Naive thymus-derived CD8-positive, alpha-beta T cell (primary cell): ENCODE results near the gene TUBGCP6. TPM values are rescaled to one million over a fixed set of nuclear protein-coding genes. Genes with fewer than 3 reads are reported as not detected.
A peak's percentile ranks its signal among the peaks of the same experiment; 100 is the strongest.
"Not testable (repeated sequence)": the region's sequence is repeated elsewhere in the genome, so short reads cannot be mapped to it uniquely, and the experiment has no call there.

Experiments
- ATAC-seq, 2 donors: fragments of 150-1000 bp; cut with Tn5 transposase in 1 of 2; sonication (Bioruptor Pico), chemical (Tn5 transposase) in 1 of 2; 1 replicate in 1 of 2; 2 replicates in 1 of 2; pipeline ENCODE4 v1.10.0; 2021; ENCODE audit warnings: mild to moderate bottlenecking in 2 of 2, moderate library complexity in 2 of 2
- POLR2A ChIA-PET: fragments of 350-600 bp; sonication (Branson Sonifier 250); formaldehyde crosslinking; loops from one replicate; lab custom pipeline; 2021; ENCODE audit warnings: antibody characterized with exemption; lab: Charles Lee
- DNase-seq, 10 donors: peaks; one replicate each; pipeline versions ENCODE4 v3.0.0 to v3.0.0-alpha.2; 2020 to 2022
- H3K27ac Mint-ChIP-seq, 10 donors: one replicate each; pipeline ENCODE4 v1.8.0; 2020 to 2022; ENCODE audit warnings: mild to moderate bottlenecking in 10 of 10, mixed read lengths in 10 of 10, moderate library complexity in 4 of 10, inconsistent platforms in 1 of 10
- H3K27me3 Mint-ChIP-seq, 5 donors: one replicate each; pipeline ENCODE4 v1.8.0; 2021 to 2022; ENCODE audit warnings: mixed read lengths in 5 of 5
- H3K36me3 Mint-ChIP-seq, 3 donors: one replicate each; pipeline ENCODE4 v1.8.0; 2020 to 2022; ENCODE audit warnings: mixed read lengths in 3 of 3, mild to moderate bottlenecking in 2 of 3, inconsistent platforms in 1 of 3
- H3K4me1 Mint-ChIP-seq, 4 donors: one replicate each; pipeline ENCODE4 v1.8.0; 2021 to 2022; ENCODE audit warnings: mixed read lengths in 4 of 4
- H3K4me3 Mint-ChIP-seq, 10 donors: one replicate each; pipeline ENCODE4 v1.8.0; 2020 to 2022; ENCODE audit warnings: mild to moderate bottlenecking in 10 of 10, mixed read lengths in 10 of 10, moderate library complexity in 6 of 10, inconsistent platforms in 1 of 10
- H3K9me3 Mint-ChIP-seq, 9 donors: one replicate each; pipeline ENCODE4 v1.8.0; 2020 to 2022; ENCODE audit warnings: mixed read lengths in 9 of 9, mild to moderate bottlenecking in 3 of 9, inconsistent platforms in 1 of 9, moderate library complexity in 1 of 9
- polyA plus RNA-seq, 3 donors: library from polyadenylated mRNA; unstranded; fragments of 300-500 nt; fragmentation: Illumina TruSeq; gene quantifications; one replicate each; pipeline ENCODE4 v1.2.3, GENCODE V29; 2021
- total RNA-seq, 8 experiments: library from RNA in 2 of 8; stranded (reverse) in 2 of 8; gene quantifications; one replicate each; pipeline ENCODE4 v1.2.3 and lab custom pipeline; 2021 to 2026

Gene TUBGCP6
- total and polyA plus RNA-seq, 5 experiments from 2014 or later = 9.3 to 156 (median 25.2) TPM

GRCh38 chr22:50207383-50208140, 37.3 kb downstream of the TUBGCP6 start:
- DNase-seq (no peak), ATAC-seq (no peak)
- H3K4me1 Mint-ChIP-seq = peaks cover 13 to 48% (median 30%) of the 10 kb centered on the region in 4 donors
- H3K27me3 Mint-ChIP-seq = no peaks in the 10 kb centered on the region
- no peak overlapping the region for H3K4me3 Mint-ChIP-seq
- peak overlapping the region in 4 of 10 donors; percentile 9 to 76 (median 32) for H3K27ac Mint-ChIP-seq
- no peaks in the 10 kb centered on the region for H3K9me3 Mint-ChIP-seq
- H3K36me3 Mint-ChIP-seq = peaks cover 2 to 49% (median 5%) of the 10 kb centered on the region in 3 donors
- POLR2A ChIA-PET = interaction anchor here (0.9 to 1.5 kb wide), 2 partner anchors 13 to 44 kb away, joined by 3 to 4 read pairs; partner anchors contain the start of gene HDAC10

DNA sequence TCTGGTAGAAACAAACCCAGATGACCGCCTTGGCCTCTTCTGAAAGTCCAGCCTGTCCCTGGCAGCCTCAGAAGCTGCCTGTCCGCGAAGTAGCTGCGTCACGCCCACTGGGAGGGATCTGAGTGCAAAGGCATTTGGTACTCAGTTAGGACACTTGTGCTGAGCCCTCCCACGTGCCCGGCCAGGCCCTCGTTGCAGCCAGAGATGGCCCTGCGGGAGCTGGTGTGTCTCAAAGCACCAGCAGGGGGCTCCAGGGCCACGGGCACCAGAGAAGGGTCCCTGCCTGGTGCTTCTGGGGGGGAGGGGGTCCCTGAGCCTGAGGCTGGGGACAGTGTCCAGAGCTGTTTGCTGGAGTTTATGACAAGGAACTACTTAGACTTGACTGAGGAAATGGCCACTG, 38.2 kb downstream of the TUBGCP6 start:
- Mint-ChIP-seq H3K4me3 (peak overlapping the region in 1 of 10 donors; percentile 45), H3K4me1 (peaks cover 14 to 51% (median 37%) of the 10 kb centered on the region in 4 donors), H3K36me3 (peaks cover 2 to 43% (median 4%) of the 10 kb centered on the region in 3 donors), H3K9me3 (no peaks in the 10 kb centered on the region), H3K27me3 (no peaks in the 10 kb centered on the region), H3K27ac (peak overlapping the region in 2 of 10 donors; percentile 25 to 62)
- POLR2A ChIA-PET = interaction anchor here (0.6 to 1.5 kb wide), 3 partner anchors 12 to 45 kb away, joined by 3 to 4 read pairs (median 4); partner anchors contain the start of gene HDAC10
- DNase-seq = peak in 1 of 10 donors; percentile 58
- no peak for ATAC-seq

- Mint-ChIP-seq H3K9me3 (no peaks in the 10 kb centered on the region), H3K4me1 (peaks cover 14 to 47% (median 37%) of the 10 kb centered on the region in 4 donors), H3K27me3 (no peaks in the 10 kb centered on the region), H3K36me3 (peaks cover 2 to 39% (median 4%) of the 10 kb centered on the region in 3 donors), H3K27ac (peak overlapping the region in 2 of 10 donors; percentile 22 to 62), H3K4me3 (no peak overlapping the region)
- POLR2A ChIA-PET = interaction anchor here (0.6 to 1.5 kb wide), 5 partner anchors 11 to 57 kb away, joined by 3 to 4 read pairs (median 3); partner anchors contain the start of gene HDAC10
- DNase-seq = no peak
- no peak for ATAC-seq
Measured at GRCh38 chr22:50205781-50206569, 38.8 kb downstream of the TUBGCP6 start.

DNA sequence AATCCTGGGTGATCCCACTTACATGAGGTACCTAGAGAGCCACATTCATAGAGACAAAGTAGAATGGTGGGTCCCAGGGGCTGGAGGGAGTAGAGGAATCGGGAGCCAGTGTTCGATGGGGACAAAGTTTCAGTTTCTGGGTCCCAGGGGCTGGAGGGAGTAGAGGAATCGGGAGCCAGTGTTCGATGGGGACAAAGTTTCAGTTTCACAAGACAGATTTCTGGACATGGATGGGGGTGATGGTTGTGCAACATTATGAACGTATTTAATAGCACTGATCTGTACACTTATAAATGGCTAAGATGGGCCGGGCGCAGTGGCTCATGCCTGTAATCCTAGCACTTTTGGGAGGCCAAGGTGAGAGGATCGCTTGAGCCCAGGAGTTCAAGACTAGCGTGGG, 39.8 kb downstream of the TUBGCP6 start:
- not testable (repeated sequence) for ATAC-seq, DNase-seq, H3K4me3 Mint-ChIP-seq, H3K9me3 Mint-ChIP-seq, H3K27me3 Mint-ChIP-seq
- peak overlapping the region in 7 of 10 donors; percentile 15 to 87 (median 44) for H3K27ac Mint-ChIP-seq
- peaks cover 14 to 45% (median 37%) of the 10 kb centered on the region in 4 donors for H3K4me1 Mint-ChIP-seq
- POLR2A ChIA-PET = interaction anchor here (0.7 to 0.9 kb wide), 2 partner anchors 13 to 56 kb away, joined by 3 read pairs; no protein-coding TSS in a partner anchor
- H3K36me3 Mint-ChIP-seq = peaks cover 2 to 36% (median 4%) of the 10 kb centered on the region in 3 donors

DNA sequence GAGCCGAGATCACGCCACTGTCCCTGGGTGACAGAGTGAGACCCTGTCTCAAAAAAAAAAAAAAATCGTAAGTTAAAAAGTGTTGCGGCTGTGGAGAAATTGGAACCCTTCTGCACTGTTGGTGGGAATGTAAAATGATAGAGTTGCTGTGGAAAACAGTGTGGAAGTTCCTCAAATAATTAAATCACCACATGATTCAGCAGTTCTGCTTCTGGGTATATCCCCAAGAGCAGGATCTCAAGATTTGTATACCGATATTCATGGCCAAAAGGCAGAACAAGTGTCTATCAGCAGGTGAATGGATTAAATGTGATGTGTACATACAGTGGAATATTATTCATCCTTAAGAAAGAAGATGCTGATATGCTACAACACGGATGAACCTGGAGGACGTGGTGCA, 40.3 kb downstream of the TUBGCP6 start:
- Mint-ChIP-seq H3K4me3 (no peak overlapping the region), H3K4me1 (peaks cover 11 to 45% (median 36%) of the 10 kb centered on the region in 4 donors), H3K27me3 (no peaks in the 10 kb centered on the region), H3K27ac (peak overlapping the region in 4 of 10 donors; percentile 19 to 87 (median 44)), H3K36me3 (peaks cover 0 to 32% (median 0%) of the 10 kb centered on the region in 3 donors), H3K9me3 (no peaks in the 10 kb centered on the region)
- ATAC-seq (no peak), DNase-seq (no peak)
- POLR2A ChIA-PET = interaction anchor here (0.9 kb wide), 1 partner anchor 12 kb away, joined by 3 read pairs; no protein-coding TSS in a partner anchor

DNA sequence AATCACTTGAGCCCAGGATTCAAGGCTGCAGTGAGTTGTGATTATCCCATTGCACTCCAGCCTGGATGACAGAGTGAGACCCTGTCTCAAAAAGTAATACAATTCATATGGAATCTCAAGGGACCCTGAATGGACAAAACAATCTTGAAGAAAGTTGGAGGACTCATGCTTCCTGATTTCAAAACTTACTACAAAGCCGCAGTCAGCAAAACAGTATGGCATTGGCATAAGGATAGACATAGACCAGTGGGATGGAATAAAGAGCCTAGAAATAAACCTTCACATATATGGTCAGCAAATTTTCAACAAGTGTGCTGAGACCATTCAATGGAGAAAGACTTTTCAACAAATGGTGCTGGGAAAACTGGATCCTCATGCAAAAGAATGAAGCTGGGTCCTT, 41.5 kb downstream of the TUBGCP6 start:
- Mint-ChIP-seq H3K9me3 (no peaks in the 10 kb centered on the region), H3K36me3 (peaks cover 0 to 29% (median 0%) of the 10 kb centered on the region in 3 donors), H3K27me3 (no peaks in the 10 kb centered on the region), H3K4me3 (peak overlapping the region in 5 of 10 donors; percentile 10 to 69 (median 12)), H3K27ac (no peak overlapping the region), H3K4me1 (peaks cover 11 to 46% (median 38%) of the 10 kb centered on the region in 4 donors)
- ATAC-seq = no peak
- POLR2A ChIA-PET = no interaction called here
- no peak for DNase-seq

- ATAC-seq (no peak), DNase-seq (no peak)
- Mint-ChIP-seq H3K9me3 (no peaks in the 10 kb centered on the region), H3K4me3 (peak overlapping the region; percentile 73 to 88 (median 84)), H3K27ac (peak overlapping the region in 8 of 10 donors; percentile 64 to 94 (median 86)), H3K36me3 (peaks cover 0 to 22% (median 0%) of the 10 kb centered on the region in 3 donors), H3K4me1 (peaks cover 11 to 45% (median 36%) of the 10 kb centered on the region in 4 donors), H3K27me3 (no peaks in the 10 kb centered on the region)
- POLR2A ChIA-PET = interaction anchor here (1.2 to 1.5 kb wide), 4 partner anchors 11 to 419 kb away, joined by 3 to 20 read pairs (median 4); partner anchors contain the start of gene TUBGCP6
Measured at GRCh38 chr22:50202130-50202666, 42.6 kb downstream of the TUBGCP6 start.

DNA sequence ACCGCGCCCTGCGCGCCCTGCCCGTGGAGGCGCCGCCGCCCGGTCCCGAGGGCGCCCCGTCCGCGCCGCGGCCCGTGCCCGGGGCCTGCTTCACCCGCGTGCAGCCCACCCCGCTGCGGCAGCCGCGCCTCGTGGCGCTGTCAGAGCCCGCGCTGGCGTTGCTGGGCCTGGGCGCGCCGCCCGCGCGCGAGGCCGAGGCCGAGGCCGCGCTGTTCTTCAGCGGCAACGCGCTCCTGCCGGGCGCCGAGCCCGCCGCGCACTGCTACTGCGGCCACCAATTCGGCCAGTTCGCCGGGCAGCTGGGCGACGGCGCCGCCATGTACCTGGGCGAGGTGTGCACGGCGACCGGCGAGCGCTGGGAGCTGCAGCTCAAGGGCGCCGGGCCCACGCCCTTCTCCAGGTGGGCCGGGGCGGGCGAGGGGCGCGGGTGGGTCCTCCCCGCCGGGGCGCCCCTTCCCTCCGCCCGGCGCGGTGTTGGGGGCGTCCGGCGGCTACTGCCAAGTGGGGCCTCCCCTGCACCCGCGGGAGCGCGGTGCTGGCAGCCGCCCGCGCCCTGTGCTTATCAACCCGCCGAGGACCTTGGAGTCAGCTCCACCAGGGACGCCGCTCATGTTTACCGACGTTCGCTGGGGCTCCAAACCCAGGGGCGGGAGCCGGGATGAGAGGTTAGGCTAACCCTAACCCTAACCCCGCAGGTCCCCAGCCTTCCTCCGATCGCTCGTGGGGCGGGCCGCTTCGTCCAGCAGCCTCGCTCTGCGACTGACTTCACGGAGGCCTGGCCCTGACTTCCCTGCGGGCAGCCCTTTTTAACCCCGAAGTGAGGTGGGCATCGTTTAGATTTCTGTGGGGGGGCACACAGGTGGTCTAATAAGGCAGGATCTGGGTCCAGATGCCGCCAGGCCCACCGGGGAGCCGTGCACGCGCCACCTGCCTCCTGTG, 43.4 kb downstream of the TUBGCP6 start:
- no peaks in the 10 kb centered on the region for H3K27me3 Mint-ChIP-seq
- DNase-seq (no peak), ATAC-seq (peak; percentile 39 to 50)
- H3K27ac Mint-ChIP-seq = peak overlapping the region in 8 of 10 donors; percentile 64 to 94 (median 86)
- POLR2A ChIA-PET = interaction anchor here (0.9 to 1.5 kb wide), 6 partner anchors 11 to 420 kb away, joined by 3 to 20 read pairs (median 3); partner anchors contain the start of genes HDAC10, NCAPH2 and TUBGCP6
- H3K9me3 Mint-ChIP-seq = no peaks in the 10 kb centered on the region
- peaks cover 0 to 22% (median 0%) of the 10 kb centered on the region in 3 donors for H3K36me3 Mint-ChIP-seq
- H3K4me1 Mint-ChIP-seq = peaks cover 10 to 43% (median 36%) of the 10 kb centered on the region in 4 donors
- peak overlapping the region; percentile 73 to 88 (median 84) for H3K4me3 Mint-ChIP-seq

DNA sequence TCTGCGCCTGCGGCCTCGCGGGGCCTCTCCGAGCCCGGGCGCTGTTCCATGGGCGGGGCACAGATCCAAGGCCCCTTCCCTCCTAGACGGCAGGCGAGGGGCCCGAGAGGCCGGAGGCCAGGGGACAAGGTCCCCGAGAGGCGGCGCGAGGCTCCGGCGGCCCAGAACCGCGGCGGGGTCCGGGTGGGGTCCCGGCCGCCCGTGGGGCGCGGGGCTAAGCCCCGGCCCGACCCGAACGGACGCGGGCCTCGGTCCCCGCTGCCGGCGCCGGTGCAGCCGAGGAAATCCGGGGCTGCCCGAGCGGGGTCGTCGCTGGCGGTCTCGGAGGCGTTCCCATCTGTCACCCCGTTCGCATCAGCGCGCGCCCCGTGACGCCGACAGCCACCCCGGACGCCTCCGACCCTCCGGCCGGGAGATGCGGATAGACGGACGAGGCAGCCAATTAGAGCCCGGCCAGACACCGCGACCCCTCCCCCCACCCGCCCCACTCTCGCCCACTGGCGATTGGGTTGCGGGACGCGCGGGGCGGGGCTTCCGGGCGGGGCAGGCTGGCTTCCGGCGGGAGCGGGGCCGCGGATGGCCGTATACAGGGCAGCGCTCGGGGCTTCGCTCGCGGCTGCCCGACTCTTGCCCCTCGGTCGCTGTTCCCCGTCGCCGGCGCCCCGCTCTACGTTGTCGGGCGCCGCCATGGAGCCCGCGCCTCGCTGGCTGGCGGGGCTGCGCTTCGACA, 44.2 kb downstream of the TUBGCP6 start, which contains the start of gene SELENOO:
TSS of gene SELENOO (plus strand) at position 551 of the 730 bp plus-strand sequence. CDS start at position 577, 26 bp downstream.
- POLR2A ChIA-PET = interaction anchor here (0.9 to 2.5 kb wide), 7 partner anchors 10 to 420 kb away, joined by 3 to 23 read pairs (median 3); partner anchors contain the start of genes HDAC10, NCAPH2 and TUBGCP6
- Mint-ChIP-seq H3K27me3 (no peaks in the 10 kb centered on the region), H3K4me3 (peak within 1 kb of the TSS; percentile 73 to 88 (median 84)), H3K27ac (peak within 1 kb of the TSS in 8 of 10 donors; percentile 71 to 94 (median 89)), H3K36me3 (peaks cover 0 to 23% (median 0%) of the 10 kb centered on the region in 3 donors), H3K9me3 (no peaks in the 10 kb centered on the region), H3K4me1 (peaks cover 9 to 41% (median 38%) of the 10 kb centered on the region in 4 donors)
- DNase-seq (peak; percentile 82 to 92 (median 86)), ATAC-seq (peak; percentile 86 to 88)

DNA sequence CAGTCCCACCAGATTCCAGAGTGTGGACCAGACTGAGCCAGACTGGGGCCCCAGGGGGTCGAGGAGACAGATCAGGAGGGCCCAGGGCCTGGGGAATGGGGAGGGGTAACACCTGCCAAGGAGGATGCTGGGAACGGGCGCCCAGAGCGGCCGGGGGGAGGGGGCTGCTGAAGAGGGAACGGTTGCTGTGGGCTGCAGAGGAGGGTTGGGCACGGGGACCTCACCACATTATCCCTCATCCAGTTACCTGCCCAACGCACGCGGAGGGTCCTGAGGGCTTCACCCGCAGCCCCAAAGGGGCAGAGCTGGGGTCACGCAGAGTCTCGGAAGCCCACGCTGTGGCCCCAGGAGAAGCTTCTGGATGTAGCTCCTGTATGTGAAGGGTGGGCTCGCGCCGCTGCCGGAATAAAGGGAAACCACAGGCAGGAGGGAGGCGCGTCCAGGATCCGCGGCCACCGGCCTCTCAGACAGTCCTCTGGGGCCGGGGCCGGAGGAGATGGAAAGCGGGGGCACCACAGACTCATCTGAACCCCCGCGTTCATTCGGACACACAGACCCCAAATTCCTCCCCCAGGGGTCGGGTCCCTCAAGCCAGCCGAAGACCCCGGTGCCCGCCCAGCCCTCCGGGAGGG, 44.9 kb downstream of the TUBGCP6 start:
- ATAC-seq (peak in 1 of 2 donors; percentile 1), DNase-seq (peak in 1 of 10 donors; percentile 27)
- Mint-ChIP-seq H3K27ac (peak overlapping the region in 9 of 10 donors; percentile 25 to 92 (median 78)), H3K4me1 (peaks cover 7 to 40% (median 35%) of the 10 kb centered on the region in 4 donors), H3K4me3 (peak overlapping the region; percentile 48 to 82 (median 66)), H3K9me3 (no peaks in the 10 kb centered on the region), H3K36me3 (peaks cover 0 to 24% (median 0%) of the 10 kb centered on the region in 3 donors), H3K27me3 (no peaks in the 10 kb centered on the region)
- POLR2A ChIA-PET = interaction anchor here (2.5 kb wide), 1 partner anchor 9 kb away, joined by 23 read pairs; no protein-coding TSS in a partner anchor
